EH (cell line): Measurements from ENCODE around the gene PDHA2.
A peak's percentile ranks its signal among the peaks of the same experiment; 100 is the strongest.
"Not testable (repeated sequence)": the region's sequence is repeated elsewhere in the genome, so short reads cannot be mapped to it uniquely, and the experiment has no call there.

Source experiments
- DNase-seq: peaks from one replicate; pipeline ENCODE4 v3.0.0-alpha.2; 2015; ENCODE audit warnings: low read depth

PDHA2 gene

DNA sequence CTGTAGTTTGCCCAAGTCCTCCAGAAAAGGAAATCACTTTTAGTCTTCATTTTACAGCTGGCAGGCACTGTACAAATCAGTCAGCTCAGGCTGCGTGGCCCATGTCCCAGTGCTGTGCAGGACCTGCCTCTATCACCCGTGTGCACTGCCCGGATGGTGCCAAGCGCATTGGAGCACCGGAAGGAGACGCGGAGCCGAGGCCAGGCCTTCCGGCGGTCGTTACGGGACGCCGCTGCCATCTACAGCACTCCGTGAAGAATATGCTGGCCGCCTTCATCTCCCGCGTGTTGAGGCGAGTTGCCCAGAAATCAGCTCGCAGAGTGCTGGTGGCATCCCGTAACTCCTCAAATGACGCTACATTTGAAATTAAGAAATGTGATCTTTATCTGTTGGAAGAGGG lies at the start of gene PDHA2:
PDHA2 (plus strand) TSS at position 203 of the 400 bp plus-strand sequence; CDS start at position 261, 58 bp downstream.
- DNase-seq = no peak

DNA sequence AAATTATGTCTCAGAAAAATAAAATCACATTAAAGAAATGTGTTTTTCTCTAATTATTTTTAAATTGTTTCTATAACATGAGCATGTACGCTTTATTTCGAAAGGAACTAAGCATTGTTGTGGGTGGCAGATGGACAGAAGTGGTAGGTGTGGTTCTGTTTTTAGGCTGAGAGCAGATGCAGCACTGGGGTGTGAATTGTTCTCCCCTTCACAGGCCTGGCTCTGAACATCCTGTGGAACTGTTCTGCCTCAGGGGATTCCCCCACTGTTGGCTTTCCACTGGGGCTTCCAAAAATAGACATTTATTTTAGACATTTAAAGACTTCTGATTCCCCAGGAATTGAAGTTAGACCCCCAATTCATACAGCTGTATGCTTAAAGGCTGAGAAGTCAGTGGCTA lies 41.9 kb upstream of the PDHA2 start:
- DNase-seq = no peak

DNA sequence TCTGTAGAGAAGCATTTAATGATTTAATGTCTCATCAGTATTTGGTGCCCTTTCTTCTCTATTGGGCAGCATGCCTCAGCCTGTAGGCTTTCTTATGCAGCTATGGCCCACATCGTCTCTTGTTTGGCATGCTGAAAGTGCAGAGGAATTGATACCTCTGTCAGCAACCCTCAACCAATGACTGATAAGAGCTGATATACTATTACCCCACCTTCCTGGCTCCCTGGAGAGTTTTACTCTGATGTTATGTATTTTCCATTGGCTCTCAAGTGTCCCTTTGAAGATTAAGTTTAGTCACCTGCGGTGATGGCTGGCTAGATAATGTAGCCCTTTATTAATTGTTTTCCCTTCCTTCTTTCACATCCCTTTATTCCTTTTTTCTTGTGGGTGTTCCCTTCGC lies 41.2 kb upstream of the PDHA2 start:
- no peak for DNase-seq

DNA sequence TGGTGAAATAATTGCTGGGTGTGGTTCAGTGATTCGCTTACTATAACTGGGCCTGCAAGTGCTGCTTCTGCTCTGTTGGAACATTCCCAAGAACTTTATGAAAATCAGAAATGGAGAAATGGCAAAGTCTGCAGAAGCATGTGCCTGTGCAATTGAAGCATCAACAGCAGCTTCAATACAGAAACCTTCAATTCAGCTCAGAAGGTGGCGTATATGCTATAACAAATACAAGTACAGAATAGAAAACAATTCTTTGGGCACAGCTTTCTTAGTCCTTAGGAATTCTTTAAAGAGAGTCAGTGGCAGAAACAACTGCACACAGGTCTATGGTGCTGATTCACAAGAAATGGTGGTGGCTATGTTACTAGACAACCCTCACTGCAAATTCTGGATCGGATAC lies 18.0 kb upstream of the PDHA2 start:
- no peak for DNase-seq

DNA sequence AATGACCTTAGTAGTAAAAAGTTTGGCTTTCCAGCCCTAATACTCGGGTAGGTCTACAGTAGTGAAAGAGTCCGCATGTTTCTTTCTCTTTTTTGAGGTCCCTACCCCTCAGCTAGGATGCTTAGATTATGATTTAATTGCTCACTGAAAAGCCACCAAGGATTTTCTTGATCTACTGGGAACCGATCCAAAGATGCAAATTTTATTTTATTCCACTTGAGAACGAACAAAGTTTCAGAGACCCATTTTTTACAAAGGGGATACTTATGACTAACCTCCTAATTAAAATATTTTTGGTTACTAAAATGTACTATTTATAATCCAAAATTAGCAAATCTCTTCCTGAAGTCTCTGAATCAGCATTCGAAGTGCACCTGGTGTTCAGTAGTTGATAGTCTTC lies 14.3 kb upstream of the PDHA2 start:
- no peak for DNase-seq

DNA sequence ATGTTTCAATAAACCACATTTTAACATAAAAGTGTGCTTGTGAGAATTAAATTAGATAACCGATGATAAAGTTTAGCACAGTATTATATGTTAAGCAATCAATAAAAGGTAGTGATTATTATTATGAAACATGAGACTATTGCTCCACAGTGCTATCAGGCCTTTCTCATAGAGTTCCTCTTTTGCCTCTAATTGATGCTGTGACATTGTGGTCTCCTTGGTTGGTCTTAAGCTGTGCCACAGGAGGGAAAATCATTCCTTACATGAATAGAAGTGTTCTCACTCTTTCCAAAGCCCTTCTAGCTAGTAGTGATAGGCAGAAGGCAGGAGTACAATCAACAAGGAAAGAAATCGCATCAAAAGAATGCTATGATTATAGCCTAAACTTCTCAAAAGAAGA lies 9.2 kb upstream of the PDHA2 start:
- DNase-seq = no peak

DNA sequence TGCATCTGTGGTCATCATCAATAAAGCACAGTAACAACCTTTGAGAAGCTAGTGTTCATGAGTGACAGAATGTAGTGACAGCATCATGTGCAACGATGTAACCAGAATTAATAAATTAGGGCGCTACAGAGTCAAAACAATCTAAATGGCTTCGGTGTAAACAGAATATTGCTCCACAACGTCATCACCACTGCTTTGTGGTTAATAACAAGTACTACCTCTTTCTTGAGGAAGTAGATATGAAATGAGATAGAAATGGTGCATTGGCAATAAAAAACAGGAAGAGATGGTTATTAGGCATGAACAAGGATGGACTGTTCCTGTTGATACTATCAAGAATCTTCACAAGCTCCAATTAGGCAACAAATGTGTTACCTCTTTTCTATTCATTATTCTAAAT lies 8.7 kb upstream of the PDHA2 start:
- DNase-seq = no peak

DNA sequence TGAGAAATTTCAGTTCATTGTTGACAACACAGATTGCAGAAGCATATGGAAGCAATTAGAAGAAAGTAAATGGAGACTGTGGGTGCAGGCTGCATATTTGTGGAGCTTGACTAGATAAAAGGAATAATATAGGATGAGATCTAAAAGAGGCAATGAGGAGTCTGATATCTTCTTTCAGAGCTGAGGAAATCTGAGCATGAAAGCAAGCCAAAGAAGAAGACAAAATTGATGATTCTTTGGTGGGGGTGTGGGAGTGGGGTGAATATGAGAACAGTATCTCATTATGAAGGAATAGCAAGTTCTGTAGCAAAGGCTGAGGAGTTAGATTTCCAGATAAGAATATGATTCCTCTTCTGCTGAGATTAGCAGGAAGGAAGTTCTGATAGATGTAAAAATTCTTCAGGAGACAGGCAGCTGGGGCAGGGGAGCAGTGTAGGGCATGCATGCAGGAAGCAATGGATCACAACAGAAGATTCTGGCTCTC lies 6.1 kb upstream of the PDHA2 start:
- DNase-seq = no peak

DNA sequence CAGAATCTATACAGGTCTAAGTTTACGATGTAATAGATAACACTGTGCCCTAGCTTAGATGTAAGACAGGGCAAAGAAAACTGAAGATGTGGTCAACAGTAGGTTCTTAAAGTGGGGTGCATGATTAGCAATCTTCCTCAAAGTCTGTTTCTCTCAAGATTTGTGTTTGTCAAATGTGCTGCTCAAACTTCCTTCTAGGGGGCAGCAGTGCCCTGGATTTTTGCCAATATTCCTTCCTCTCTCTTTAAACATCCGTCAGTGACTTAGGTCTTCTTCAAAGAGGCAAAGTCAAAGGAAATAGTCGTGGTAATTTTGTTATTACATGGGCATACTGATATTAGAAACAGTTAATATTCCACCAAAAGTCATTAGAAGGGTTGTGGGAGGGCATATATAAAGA lies 4.2 kb upstream of the PDHA2 start:
- DNase-seq = no peak

DNA sequence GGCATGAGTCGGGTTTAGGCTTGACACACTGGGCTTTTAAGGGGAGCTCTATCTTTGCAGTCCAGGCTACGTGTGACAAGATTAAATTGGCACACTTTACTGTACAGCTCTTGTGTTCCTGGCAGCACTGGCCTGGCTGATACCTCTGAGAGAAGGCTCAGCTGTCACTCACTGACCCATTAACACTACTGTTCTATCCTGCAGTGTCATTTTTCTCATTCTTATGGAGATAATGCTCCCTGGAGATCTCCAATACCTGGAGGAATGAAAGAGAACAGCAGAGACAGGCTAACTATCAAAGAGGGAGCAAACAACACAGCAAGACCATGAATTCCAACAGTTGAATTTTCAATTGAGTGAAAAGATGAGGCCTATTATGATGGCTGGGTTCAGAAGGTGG lies 1.7 kb upstream of the PDHA2 start:
- DNase-seq = no peak

DNA sequence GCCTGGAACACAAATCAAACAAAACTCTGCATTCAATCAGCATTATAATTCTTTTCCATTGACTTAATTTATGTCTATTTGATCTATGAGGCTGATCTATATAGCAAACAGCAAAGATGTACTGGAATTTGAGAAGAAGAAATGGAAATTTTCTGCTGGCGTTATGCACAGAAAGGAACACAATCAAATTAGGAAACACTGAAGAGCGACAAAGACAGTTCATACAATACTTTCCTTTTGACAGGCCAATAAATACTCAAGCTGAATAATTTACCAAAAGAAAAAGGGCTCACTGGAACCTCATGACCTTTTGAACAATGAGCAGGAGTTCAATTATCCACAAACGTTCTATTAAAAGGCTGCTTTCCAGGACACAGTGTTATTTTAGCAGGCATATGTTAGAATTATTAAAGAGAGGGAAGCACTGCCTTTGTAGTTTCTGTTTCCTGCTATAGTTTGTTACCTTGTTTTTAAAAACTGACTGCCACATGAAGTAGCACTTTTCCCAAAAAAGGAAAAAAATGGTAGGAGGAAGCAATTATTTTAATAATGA lies 8.1 kb downstream of the PDHA2 start:
- no peak for DNase-seq

DNA sequence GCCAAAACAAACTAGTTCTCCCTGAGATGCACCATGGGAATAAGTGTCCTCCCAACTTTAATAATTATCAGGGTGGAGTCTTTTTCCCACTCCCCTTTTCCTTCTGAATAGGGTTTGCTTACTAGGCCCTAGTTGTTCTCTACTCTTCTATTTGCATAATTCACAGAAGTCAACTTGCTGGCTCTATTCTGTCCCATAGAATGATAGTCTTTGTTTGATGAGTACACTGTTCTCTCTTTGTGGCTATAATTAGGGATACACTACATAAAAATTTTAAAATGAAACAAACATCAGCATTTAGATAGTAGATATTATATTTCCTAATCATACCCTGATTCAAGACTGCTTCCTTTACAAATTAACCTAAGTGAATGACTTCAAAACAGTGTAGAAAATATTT lies 10.3 kb downstream of the PDHA2 start:
- DNase-seq = no peak

DNA sequence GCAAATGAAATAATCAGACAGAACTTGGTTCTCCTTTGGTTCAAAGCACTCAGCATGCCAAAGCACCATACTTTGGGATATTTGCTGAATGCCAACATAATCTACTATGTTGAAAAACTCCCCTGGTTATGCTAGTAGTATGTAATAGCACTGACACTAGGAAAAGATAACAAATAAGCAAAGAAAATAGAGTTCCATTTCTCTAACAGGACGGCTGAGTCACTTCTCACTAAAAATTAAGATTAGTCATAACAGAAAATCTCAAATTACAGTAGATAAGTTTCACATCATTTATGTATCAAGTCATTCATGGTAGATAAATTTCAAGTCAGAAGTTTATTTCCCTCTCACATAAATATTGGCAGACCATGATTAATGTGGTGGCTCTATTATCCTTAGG lies 17.9 kb downstream of the PDHA2 start:
- no peak for DNase-seq

DNA sequence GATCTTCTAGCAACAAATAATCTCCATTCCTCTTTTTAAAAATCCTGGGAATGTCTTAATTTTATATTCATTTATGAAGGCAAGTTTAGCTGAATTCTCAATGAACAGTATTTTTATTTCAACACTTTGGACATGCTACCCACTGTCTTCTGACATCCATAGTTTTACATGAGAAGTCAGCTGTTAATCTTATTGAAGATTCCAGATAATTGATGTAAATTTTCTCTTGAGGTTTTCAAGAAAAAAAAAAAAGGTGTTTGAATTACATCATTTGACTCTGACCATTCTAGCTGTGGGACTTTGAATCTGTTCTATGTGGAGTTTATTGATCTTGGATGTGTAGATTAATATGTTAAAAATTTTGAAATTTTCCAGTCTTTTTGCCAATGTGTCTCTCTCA lies 28.0 kb downstream of the PDHA2 start:
- peak; percentile 1 for DNase-seq

DNA sequence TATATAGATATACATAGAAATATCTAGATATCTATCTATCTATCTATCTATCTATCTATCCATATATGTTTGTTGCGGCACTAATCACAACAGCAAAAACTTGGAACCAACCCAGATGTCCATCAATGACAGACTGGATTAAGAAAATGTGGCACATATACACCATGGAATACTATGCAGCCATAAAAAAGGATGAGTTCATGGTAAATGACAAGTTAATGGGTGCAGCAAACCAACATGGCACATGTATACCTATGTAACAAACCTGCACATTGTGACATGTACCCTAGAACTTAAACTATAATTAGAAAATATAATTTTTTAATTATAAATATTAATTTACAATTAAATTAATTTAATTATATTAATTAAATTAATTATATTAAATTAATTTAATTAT lies 29.5 kb downstream of the PDHA2 start:
- DNase-seq = not testable (repeated sequence)

DNA sequence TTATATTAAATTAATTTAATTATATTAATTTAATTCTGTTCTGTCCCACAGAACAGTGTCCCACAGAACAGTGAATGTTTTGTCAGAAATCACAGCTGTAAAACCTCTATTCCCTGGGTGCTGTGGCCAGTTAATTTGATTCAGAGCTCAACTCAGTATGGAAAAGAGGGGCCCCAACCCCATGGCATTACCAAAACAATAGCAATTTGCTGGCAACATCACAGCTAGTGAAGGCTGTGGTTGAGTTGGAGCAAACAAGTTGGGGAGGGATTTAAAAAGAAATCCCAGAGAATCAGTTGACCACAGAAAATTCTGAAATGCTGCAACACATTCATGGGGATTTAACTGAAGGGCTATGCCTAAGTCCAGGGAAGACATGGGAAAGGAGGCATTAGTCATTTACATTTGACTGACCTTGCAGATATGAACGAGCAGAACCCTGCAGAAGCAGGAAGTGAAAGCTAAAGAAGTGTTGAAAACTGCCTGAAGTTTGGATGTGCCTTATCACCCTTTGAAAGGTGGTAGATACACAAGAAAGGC lies 30.1 kb downstream of the PDHA2 start:
- no peak for DNase-seq

DNA sequence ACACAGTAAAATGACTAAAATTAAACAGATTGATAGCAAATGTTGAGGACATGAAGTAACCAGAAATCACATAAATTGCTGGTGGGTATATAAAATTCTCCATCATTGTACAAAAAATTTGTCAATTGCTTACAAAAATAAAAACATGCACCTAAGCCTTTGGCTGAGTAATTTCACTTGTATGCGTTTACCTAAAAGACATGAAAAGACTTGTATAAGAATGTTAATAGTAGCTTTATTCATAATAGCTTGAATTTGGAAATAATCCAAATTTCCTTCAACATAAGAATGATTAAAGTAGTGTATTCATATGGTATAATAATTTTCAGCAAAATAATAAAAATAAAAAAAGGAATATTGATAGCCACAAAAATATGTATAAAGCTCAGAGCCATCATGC lies 37.7 kb downstream of the PDHA2 start:
- DNase-seq = no peak

DNA sequence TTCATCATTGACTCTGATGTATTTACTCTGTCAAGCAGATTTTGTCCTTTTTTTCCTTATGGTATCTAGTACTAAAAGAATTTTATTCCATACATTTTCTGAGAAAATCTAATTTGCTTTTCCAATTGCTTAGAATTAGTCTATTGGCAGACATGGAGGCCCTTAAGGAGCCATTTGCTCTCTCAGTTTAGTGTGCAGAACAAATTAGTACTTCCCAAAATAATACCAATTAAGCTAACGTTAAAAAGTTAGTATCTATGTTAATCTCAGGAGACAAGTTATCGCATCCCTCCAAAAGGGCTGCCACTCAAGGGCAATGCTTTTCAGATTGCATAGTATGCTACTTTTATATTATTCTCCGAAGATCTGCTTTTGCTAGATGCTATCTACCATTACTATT lies 47.7 kb downstream of the PDHA2 start:
- no peak for DNase-seq

DNA sequence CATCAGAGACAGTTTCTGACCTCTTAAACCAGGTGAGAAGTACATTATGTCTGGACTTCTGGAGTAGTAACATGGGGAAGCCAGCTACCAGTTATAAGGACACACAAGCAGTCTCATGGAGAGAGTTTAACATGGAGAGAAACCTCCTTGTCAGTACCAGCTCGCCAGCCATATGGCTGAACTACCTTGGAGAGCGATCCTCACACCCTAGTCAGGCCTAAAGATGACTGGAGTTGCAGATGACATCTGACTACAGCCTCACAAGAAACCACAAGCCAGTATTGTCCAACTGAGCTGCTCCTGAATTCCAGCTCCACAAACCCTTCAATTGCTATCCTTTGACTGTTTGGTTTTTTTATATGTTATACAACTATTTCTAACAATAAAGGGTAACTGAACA lies 49.8 kb downstream of the PDHA2 start:
- no peak for DNase-seq
